Neutrophil (primary cell): ENCODE measurements around the gene NIBAN1.

ENCODE experiments used
- H3K27ac ChIP-seq: fragments of 200-600 bp; sonication (generic); 2 replicates; pipeline ENCODE4 v1.5.1; 2016; ENCODE audit warnings: mild to moderate bottlenecking, moderate library complexity
- H3K27me3 ChIP-seq: fragments of 200-600 bp; sonication (generic); 2 replicates; pipeline ENCODE4 v1.6.0; 2016; ENCODE audit warnings: mild to moderate bottlenecking
- H3K36me3 ChIP-seq: fragments of 200-600 bp; sonication (generic); 2 replicates; pipeline ENCODE4 v1.5.1; 2017
- H3K4me1 ChIP-seq, 2 experiments: fragments of 200-600 bp in 1 of 2; sonication (generic) in 1 of 2; 1 replicate in 1 of 2; 2 replicates in 1 of 2; pipeline versions ENCODE4 v1.5.1 to v1.6.1; 2013 to 2016; ENCODE audit warnings: low read depth in 1 of 2, low read length in 1 of 2, mild to moderate bottlenecking in 1 of 2, moderate library complexity in 1 of 2; ENCODE audit not compliant: control insufficient read depth in 1 of 2, insufficient read depth in 1 of 2
- H3K4me3 ChIP-seq, 2 experiments: fragments of 200-600 bp in 1 of 2; sonication (generic) in 1 of 2; 1 replicate in 1 of 2; 2 replicates in 1 of 2; pipeline ENCODE4 v1.5.1; 2013 to 2016; ENCODE audit warnings: low read depth in 1 of 2, low read length in 1 of 2, mild to moderate bottlenecking in 1 of 2, moderate library complexity in 1 of 2
- H3K9me3 ChIP-seq: fragments of 200-600 bp; sonication (generic); 2 replicates; pipeline ENCODE4 v1.5.1; 2016
- TF ChIP-seq, protein P1 (sequence below): fragments of 200-600 bp; sonication (generic); IDR thresholded peaks from 2 replicates; pipeline ENCODE4 v1.5.1; 2016; ENCODE audit warnings: antibody characterized with exemption

The NIBAN1 gene

DNA sequence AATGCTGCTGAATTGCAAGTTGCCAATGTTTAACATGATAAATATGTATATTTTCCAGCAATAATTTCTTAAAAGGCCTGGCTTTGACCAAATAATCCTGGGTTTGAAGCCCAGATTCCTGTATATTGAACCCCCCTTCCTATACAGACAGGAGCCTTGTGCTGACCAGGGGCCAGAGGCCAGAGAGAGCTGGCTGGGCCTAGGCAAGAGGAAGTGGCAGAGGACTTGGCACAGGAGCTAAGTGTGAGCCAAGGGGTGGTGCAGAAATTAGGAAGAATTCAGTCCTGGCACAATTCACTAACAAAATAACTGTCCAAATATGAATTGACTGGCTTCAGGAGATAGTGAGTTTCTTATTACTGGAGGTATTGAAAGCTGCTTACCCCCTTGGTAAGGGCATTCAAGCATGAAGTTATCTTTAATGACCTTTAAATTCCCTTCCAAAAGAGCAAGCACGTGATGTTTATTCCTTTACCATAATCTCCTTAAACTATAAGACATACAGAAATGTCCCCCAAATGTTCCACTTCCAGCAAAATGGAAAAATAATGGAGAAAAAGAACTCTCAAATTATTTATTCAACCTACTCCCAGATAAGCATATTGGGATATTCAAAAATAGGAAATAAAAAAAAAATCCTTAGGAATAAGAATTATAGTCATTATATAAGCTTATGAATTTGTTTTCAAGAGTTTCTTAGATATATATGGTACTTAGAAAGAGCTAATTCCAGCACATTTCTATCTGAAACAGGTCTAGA, 26.6 kb downstream of the NIBAN1 start:
- H3K4me1 ChIP-seq: peaks cover 31 to 41% of the 10 kb centered on the region in 2 experiments
- H3K27ac ChIP-seq: no peak overlapping the region
- H3K4me3 ChIP-seq: no peak overlapping the region
- no peaks in the 10 kb centered on the region for H3K9me3 ChIP-seq
- H3K36me3 ChIP-seq: peaks cover 6% of the 10 kb centered on the region
- TF ChIP-seq, protein P1, sequence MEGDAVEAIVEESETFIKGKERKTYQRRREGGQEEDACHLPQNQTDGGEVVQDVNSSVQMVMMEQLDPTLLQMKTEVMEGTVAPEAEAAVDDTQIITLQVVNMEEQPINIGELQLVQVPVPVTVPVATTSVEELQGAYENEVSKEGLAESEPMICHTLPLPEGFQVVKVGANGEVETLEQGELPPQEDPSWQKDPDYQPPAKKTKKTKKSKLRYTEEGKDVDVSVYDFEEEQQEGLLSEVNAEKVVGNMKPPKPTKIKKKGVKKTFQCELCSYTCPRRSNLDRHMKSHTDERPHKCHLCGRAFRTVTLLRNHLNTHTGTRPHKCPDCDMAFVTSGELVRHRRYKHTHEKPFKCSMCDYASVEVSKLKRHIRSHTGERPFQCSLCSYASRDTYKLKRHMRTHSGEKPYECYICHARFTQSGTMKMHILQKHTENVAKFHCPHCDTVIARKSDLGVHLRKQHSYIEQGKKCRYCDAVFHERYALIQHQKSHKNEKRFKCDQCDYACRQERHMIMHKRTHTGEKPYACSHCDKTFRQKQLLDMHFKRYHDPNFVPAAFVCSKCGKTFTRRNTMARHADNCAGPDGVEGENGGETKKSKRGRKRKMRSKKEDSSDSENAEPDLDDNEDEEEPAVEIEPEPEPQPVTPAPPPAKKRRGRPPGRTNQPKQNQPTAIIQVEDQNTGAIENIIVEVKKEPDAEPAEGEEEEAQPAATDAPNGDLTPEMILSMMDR: no peak
- no peaks in the 10 kb centered on the region for H3K27me3 ChIP-seq

DNA sequence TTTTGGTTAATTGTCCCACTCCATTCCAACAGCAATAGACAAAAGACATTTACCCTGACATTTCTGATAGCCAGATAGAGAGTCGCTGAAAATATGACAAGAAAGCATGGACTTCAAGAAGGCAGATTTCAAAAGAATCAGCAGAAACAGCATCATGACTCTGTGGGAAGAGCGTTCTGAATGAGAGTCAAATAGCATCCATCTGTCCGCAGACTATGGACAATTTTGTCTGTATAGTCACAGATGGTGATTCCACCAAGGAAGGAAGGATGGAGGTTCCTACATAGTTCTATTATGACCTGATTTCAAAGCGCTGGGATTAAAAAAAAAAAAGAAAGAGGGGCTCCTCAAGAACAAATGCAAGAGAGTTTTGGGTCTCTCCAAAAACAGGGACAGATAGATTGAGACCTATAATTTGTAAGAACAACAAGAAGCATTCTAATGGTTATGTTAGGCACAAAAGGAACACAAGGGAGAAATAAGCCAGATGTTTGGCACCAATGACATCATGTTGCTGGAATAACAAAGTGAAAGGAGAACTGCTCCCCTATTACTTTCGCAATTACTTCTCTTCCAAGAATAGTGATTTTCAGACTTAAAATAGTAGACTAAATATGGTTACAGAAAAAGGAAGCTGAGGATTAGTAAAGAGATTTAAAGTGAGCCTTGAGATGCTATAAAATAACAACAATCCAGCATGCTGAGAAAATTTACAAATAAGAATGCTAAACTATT, 28.5 kb downstream of the NIBAN1 start:
- H3K4me3 ChIP-seq: peak overlapping the region in 1 of 2 experiments; percentile 4
- peaks cover 3% of the 10 kb centered on the region for H3K36me3 ChIP-seq
- TF ChIP-seq, protein P1: no peak
- no peaks in the 10 kb centered on the region for H3K27me3 ChIP-seq
- no peaks in the 10 kb centered on the region for H3K9me3 ChIP-seq
- H3K4me1 ChIP-seq: peaks cover 35 to 45% of the 10 kb centered on the region in 2 experiments
- H3K27ac ChIP-seq: peak overlapping the region; percentile 52

DNA sequence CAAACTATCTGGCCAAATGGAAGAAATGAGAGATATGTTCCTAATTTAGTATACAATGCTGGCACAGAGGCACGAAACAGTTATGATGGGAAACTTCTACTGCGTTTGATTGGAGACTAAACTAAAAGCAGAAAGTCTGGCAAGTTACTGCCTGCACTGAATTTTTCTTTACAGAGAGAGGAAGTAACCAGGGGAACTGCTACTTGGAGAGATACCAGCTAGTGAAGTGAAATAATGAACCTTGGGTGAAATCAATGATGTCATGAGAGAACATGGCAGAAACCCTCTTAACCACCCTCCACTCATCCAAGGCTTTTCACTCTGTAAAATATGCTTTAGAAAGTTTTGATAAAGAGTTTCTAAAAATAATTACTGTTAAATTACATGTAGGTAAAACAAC, 29.3 kb downstream of the NIBAN1 start:
- TF ChIP-seq, protein P1: no peak
- Histone ChIP-seq H3K4me3 (no peak overlapping the region), H3K27me3 (no peaks in the 10 kb centered on the region), H3K9me3 (no peaks in the 10 kb centered on the region), H3K36me3 (no peaks in the 10 kb centered on the region), H3K27ac (peak overlapping the region; percentile 52), H3K4me1 (peaks cover 36 to 52% of the 10 kb centered on the region in 2 experiments)

DNA sequence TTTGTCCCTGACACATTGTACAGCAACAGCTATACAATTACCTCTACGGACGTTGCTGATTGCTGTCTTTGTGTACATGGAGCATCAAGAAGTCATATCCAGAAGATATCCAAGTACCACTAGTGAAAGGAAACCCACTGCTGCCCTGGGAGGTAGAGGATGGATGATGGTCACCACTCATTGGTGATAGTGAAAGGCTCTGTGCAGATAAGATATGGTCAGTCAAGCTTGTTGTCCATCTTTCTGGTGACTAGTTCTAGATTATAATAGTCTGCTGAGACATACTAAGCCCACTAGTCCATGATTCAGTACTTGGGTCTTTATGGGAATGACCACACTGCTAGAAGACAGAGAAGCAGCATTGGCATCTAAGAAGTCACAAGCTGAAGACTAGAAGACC, 30.3 kb downstream of the NIBAN1 start:
- Histone ChIP-seq H3K27ac (peak overlapping the region; percentile 52), H3K27me3 (no peaks in the 10 kb centered on the region), H3K4me1 (peaks cover 36 to 53% of the 10 kb centered on the region in 2 experiments), H3K4me3 (no peak overlapping the region), H3K9me3 (no peaks in the 10 kb centered on the region), H3K36me3 (no peaks in the 10 kb centered on the region)
- TF ChIP-seq, protein P1: no peak

DNA sequence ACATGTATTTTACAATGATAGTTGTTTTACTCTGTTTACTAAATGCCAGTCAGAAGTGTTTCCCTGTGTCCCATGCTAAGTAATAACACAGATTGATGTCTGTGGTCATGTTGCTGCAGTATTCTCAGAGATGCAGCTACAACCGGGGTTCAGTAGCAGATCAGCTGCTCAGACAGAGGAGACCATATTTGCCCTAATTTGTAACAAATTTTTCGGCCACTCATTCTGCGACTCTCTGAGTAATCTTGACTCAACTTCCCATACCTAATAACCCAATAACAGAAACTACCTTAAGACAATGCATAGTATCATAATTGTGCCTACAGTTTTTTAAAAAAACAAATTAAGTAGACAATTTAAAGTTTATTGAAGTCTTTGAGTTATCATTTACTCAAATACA, 32.6 kb downstream of the NIBAN1 start:
- no peak overlapping the region for H3K4me3 ChIP-seq
- no peak overlapping the region for H3K27ac ChIP-seq
- no peaks in the 10 kb centered on the region for H3K27me3 ChIP-seq
- no peaks in the 10 kb centered on the region for H3K36me3 ChIP-seq
- TF ChIP-seq, protein P1: no peak
- peaks cover 27 to 41% of the 10 kb centered on the region in 2 experiments for H3K4me1 ChIP-seq
- H3K9me3 ChIP-seq: no peaks in the 10 kb centered on the region
